Thyroid gland (tissue), 4 donors: ENCODE data around the gene PRR12.

Experiments
- POLR2A ChIP-seq, 2 donors: fragments of 450-650 bp; IDR thresholded peaks; one replicate each; pipeline ENCODE4 v1.6.1; 2017; ENCODE audit warnings: antibody characterized with exemption in 2 of 2, mild to moderate bottlenecking in 2 of 2, moderate library complexity in 1 of 2
- TF ChIP-seq, protein P1 (sequence below), 6 experiments: fragments of 200-600 bp in 3 of 6; fragments of 450-650 bp in 3 of 6; sonication (generic) in 3 of 6; IDR thresholded peaks; one replicate each; pipeline ENCODE4 v1.5.1; 2016 to 2019; ENCODE audit warnings: antibody characterized with exemption in 6 of 6, mild to moderate bottlenecking in 2 of 6, inconsistent platforms in 1 of 6, moderate library complexity in 1 of 6

DNA sequence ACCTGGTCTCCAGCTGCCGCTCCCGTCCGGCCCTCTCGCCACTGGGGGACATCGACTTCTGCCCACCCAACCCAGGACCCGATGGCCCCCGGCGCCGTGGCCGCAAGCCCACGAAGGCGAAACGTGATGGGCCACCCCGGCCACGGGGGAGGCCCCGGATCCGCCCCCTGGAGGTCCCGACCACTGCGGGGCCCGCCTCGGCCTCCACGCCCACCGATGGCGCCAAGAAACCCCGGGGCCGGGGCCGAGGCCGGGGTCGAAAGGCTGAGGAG lies 6.7 kb downstream of the PRR12 start:
- TF ChIP-seq, protein P1, sequence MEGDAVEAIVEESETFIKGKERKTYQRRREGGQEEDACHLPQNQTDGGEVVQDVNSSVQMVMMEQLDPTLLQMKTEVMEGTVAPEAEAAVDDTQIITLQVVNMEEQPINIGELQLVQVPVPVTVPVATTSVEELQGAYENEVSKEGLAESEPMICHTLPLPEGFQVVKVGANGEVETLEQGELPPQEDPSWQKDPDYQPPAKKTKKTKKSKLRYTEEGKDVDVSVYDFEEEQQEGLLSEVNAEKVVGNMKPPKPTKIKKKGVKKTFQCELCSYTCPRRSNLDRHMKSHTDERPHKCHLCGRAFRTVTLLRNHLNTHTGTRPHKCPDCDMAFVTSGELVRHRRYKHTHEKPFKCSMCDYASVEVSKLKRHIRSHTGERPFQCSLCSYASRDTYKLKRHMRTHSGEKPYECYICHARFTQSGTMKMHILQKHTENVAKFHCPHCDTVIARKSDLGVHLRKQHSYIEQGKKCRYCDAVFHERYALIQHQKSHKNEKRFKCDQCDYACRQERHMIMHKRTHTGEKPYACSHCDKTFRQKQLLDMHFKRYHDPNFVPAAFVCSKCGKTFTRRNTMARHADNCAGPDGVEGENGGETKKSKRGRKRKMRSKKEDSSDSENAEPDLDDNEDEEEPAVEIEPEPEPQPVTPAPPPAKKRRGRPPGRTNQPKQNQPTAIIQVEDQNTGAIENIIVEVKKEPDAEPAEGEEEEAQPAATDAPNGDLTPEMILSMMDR (IDR thresholded peaks at IDR 0.05), result no peak
- no peak for TF ChIP-seq POLR2A (IDR thresholded peaks at IDR 0.05)
